Stimulated activated CD4-positive, alpha-beta T cell treated with anti-CD3 and anti-CD28 coated beads, Interleukin-1b, Interleukin-23, amount 100 ng/mL, for 24 hours (primary cell): ENCODE measurements around the gene ANKMY2.

Experiments used
- DNase-seq, 4 experiments: peaks; one replicate each; pipeline ENCODE4 v3.0.0-alpha.2; 2020; ENCODE audit warnings: low read depth in 4 of 4, low spot score in 1 of 4

Gene ANKMY2

GRCh38 chr7:16583834-16584233, 61.7 kb downstream of the ANKMY2 start:
- DNase-seq: no peak

- DNase-seq: no peak
Measured at GRCh38 chr7:16581286-16581685, 64.3 kb downstream of the ANKMY2 start.

GRCh38 chr7:16579216-16579615, 66.3 kb downstream of the ANKMY2 start:
- DNase-seq: no peak

GRCh38 chr7:16571941-16572340, 73.6 kb downstream of the ANKMY2 start:
- no peak for DNase-seq

GRCh38 chr7:16564909-16565426, 80.6 kb downstream of the ANKMY2 start:
- no peak for DNase-seq

GRCh38 chr7:16564023-16564380, 81.6 kb downstream of the ANKMY2 start:
- no peak for DNase-seq

- DNase-seq: no peak
Measured at GRCh38 chr7:16563281-16564022, 82.1 kb downstream of the ANKMY2 start.

GRCh38 chr7:16562456-16563220, 82.9 kb downstream of the ANKMY2 start:
- no peak for DNase-seq

GRCh38 chr7:16561943-16562342, 83.6 kb downstream of the ANKMY2 start:
- DNase-seq: no peak

- DNase-seq: no peak
Measured at GRCh38 chr7:16559497-16560179, 85.9 kb downstream of the ANKMY2 start.

GRCh38 chr7:16558761-16559302, 86.7 kb downstream of the ANKMY2 start:
- no peak for DNase-seq

GRCh38 chr7:16556359-16556758, 89.2 kb downstream of the ANKMY2 start:
- no peak for DNase-seq

- no peak for DNase-seq
Measured at GRCh38 chr7:16554518-16555236, 90.9 kb downstream of the ANKMY2 start.

- no peak for DNase-seq
Measured at GRCh38 chr7:16550671-16551070, 94.9 kb downstream of the ANKMY2 start.
